ENCODE measurements around the gene RHOF.
A peak's percentile ranks its signal among the peaks of the same experiment; 100 is the strongest.

RHOF gene

GRCh38 chr12:121773011-121773777 lies 20.3 kb downstream of the RHOF start:
- POLR2A ChIA-PET: interaction anchor here (1.6 kb wide), 1 partner anchor 21 kb away, joined by 4 read pairs; the partner anchor contains the start of gene RHOF
- CTCF ChIA-PET: interaction anchor here (0.5 to 3.0 kb wide), 10 partner anchors 9 to 86 kb away, joined by 3 to 9 read pairs (median 4); partner anchors contain the start of genes RHOF and TMEM120B
- TF ChIP-seq L3MBTL2 (conservative IDR thresholded peaks at IDR 0.05): no peak
- no peak for TF ChIP-seq FOXM1 (IDR thresholded peaks at IDR 0.05; ENCODE audit: borderline replicate concordance)
- no peak for TF ChIP-seq FOXA1 (IDR thresholded peaks at IDR 0.05)
- TF ChIP-seq ELF4 (IDR thresholded peaks at IDR 0.05): no peak
- no peak for TF ChIP-seq PKNOX1 (IDR thresholded peaks at IDR 0.05)
- TF ChIP-seq ZNF384 (IDR thresholded peaks at IDR 0.05): no peak
- TF ChIP-seq ARNT (IDR thresholded peaks at IDR 0.05): no peak
- TF ChIP-seq SP1 (IDR thresholded peaks at IDR 0.05): no peak
- TF ChIP-seq TARDBP (IDR thresholded peaks at IDR 0.05): no peak
- TF ChIP-seq BHLHE40 (IDR thresholded peaks at IDR 0.05; ENCODE audit: borderline replicate concordance): no peak
- no peak for TF ChIP-seq HDGF (IDR thresholded peaks at IDR 0.05; ENCODE audit: borderline replicate concordance)
- no peak for TF ChIP-seq NFRKB (IDR thresholded peaks at IDR 0.05)
- no peak for TF ChIP-seq LEF1 (IDR thresholded peaks at IDR 0.05; ENCODE audit: borderline replicate concordance)
- no peak for TF ChIP-seq SUZ12 (IDR thresholded peaks at IDR 0.05)
- no peak for TF ChIP-seq FOXK2 (IDR thresholded peaks at IDR 0.05)
- TF ChIP-seq CTBP1 (IDR thresholded peaks at IDR 0.05; ENCODE audit: borderline replicate concordance): no peak
- peak; percentile 87 for DNase-seq (ENCODE audit: extremely low spot score)

GRCh38 chr12:121770813-121771625 lies 22.5 kb downstream of the RHOF start:
- TF ChIP-seq CTBP1 (IDR thresholded peaks at IDR 0.05; ENCODE audit: borderline replicate concordance) (no peak), LEF1 (IDR thresholded peaks at IDR 0.05; ENCODE audit: borderline replicate concordance) (no peak), FOXA1 (IDR thresholded peaks at IDR 0.05) (no peak), TARDBP (IDR thresholded peaks at IDR 0.05) (no peak), PKNOX1 (IDR thresholded peaks at IDR 0.05) (no peak), BHLHE40 (IDR thresholded peaks at IDR 0.05; ENCODE audit: borderline replicate concordance) (no peak), L3MBTL2 (conservative IDR thresholded peaks at IDR 0.05) (no peak), HDGF (IDR thresholded peaks at IDR 0.05; ENCODE audit: borderline replicate concordance) (no peak), FOXM1 (IDR thresholded peaks at IDR 0.05; ENCODE audit: borderline replicate concordance) (no peak), SUZ12 (IDR thresholded peaks at IDR 0.05) (no peak), ARNT (IDR thresholded peaks at IDR 0.05) (no peak), SP1 (IDR thresholded peaks at IDR 0.05) (no peak)
- POLR2A ChIA-PET: no interaction called here
- CTCF ChIA-PET: no interaction called here
- no peak for DNase-seq (ENCODE audit: extremely low spot score)

- POLR2A ChIA-PET: no interaction called here
- DNase-seq (ENCODE audit: extremely low spot score): no peak
- TF ChIP-seq SP1 (IDR thresholded peaks at IDR 0.05) (no peak), FOXM1 (IDR thresholded peaks at IDR 0.05; ENCODE audit: borderline replicate concordance) (no peak), ARNT (IDR thresholded peaks at IDR 0.05) (no peak), LEF1 (IDR thresholded peaks at IDR 0.05; ENCODE audit: borderline replicate concordance) (no peak), CTBP1 (IDR thresholded peaks at IDR 0.05; ENCODE audit: borderline replicate concordance) (no peak), FOXA1 (IDR thresholded peaks at IDR 0.05) (no peak), PKNOX1 (IDR thresholded peaks at IDR 0.05) (no peak), NFRKB (IDR thresholded peaks at IDR 0.05) (no peak), SUZ12 (IDR thresholded peaks at IDR 0.05) (no peak), TARDBP (IDR thresholded peaks at IDR 0.05) (no peak), FOXK2 (IDR thresholded peaks at IDR 0.05) (no peak), ELF4 (IDR thresholded peaks at IDR 0.05) (no peak), HDGF (IDR thresholded peaks at IDR 0.05; ENCODE audit: borderline replicate concordance) (no peak), L3MBTL2 (conservative IDR thresholded peaks at IDR 0.05) (no peak), BHLHE40 (IDR thresholded peaks at IDR 0.05; ENCODE audit: borderline replicate concordance) (no peak), ZNF384 (IDR thresholded peaks at IDR 0.05) (no peak)
- CTCF ChIA-PET: no interaction called here
These were observed 23.1 kb downstream of the RHOF start for GRCh38 chr12:121770388-121770787.

GRCh38 chr12:121769831-121770301 lies 23.6 kb downstream of the RHOF start:
- DNase-seq (ENCODE audit: extremely low spot score): no peak
- POLR2A ChIA-PET: no interaction called here
- TF ChIP-seq ARNT (IDR thresholded peaks at IDR 0.05) (no peak), PKNOX1 (IDR thresholded peaks at IDR 0.05) (no peak)
- CTCF ChIA-PET: no interaction called here

- POLR2A ChIA-PET: no interaction called here
- DNase-seq (ENCODE audit: extremely low spot score): no peak
- CTCF ChIA-PET: no interaction called here
- TF ChIP-seq HDGF (IDR thresholded peaks at IDR 0.05; ENCODE audit: borderline replicate concordance) (no peak), NFRKB (IDR thresholded peaks at IDR 0.05) (no peak), FOXK2 (IDR thresholded peaks at IDR 0.05) (no peak), ZNF384 (IDR thresholded peaks at IDR 0.05) (no peak), SP1 (IDR thresholded peaks at IDR 0.05) (no peak), FOXM1 (IDR thresholded peaks at IDR 0.05; ENCODE audit: borderline replicate concordance) (no peak), TARDBP (IDR thresholded peaks at IDR 0.05) (no peak), L3MBTL2 (conservative IDR thresholded peaks at IDR 0.05) (no peak), ARNT (IDR thresholded peaks at IDR 0.05) (no peak), LEF1 (IDR thresholded peaks at IDR 0.05; ENCODE audit: borderline replicate concordance) (no peak), PKNOX1 (IDR thresholded peaks at IDR 0.05) (no peak), ELF4 (IDR thresholded peaks at IDR 0.05) (no peak), FOXA1 (IDR thresholded peaks at IDR 0.05) (no peak)
These were observed 24.1 kb downstream of the RHOF start for GRCh38 chr12:121769297-121769830.
